ENCODE data around the gene PTPRF.

Gene PTPRF

DNA sequence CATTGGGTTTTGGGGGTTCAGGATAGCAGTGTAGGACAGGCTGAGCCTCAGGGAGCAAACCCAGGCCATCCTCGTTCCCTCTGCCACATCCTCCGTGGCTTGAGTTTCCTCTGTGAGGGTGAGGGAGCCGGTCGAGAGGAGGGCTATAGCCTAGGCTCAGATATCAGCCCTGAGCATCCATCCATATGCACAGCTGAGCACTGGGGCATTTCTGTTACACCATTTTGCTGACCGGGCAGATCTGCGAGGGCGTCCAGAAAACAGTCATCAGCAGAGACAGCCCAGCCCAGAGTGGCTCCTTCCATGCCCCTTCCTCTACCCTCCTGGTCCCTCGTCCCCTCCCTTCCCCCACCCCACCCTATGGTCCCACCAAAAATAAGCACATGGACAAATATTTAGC lies 53.5 kb downstream of the PTPRF start:
- FAIRE-seq: no peak

DNA sequence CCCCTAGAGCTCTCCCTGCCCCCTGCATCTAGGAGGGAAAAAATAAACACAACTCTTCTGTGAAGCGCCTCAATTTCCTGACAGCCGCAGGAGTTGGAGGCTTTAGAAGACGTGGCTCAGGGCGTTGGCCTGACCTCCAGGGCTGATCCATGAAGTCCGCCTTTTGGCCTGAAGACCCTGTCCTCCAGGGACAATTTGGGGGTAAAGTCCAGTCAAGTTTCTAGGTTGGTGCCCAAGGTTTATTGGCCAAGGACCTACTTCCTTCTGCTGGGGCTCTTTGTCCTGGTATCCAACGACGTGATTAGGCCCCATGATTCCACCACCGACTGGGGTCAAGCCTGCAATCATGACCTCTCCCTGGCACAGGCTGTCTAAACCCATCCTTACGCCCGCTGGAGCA lies 54.9 kb downstream of the PTPRF start:
- FAIRE-seq: no peak

DNA sequence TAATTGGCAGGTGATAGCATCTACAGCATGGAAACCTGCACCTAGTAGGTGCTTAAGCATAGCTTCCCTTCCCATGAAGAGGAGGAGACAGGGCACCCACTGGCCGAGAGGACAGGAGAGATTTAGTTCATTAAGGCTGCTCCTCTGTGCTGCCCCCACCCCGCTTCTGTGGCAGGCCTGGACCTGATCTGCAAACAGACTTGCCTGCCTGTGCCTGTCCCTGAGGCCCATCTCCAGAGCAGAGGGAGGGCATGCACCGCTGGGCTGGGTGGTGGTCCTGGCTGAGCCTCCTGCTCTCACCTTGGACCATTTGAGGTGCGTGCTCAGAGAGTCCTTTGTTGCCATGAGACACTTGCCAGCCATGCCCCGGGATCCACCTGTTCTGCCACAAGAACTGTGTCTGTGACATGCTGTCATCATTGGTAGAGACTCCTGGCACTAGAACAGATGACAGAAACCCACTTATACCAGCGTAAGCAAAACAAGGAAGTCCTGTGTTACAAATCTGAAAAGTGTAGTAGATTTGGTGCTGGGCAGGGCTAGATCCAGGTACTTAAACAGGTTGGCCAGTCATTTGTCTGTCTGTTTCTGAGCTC lies 55.6 kb downstream of the PTPRF start:
- FAIRE-seq: no peak

DNA sequence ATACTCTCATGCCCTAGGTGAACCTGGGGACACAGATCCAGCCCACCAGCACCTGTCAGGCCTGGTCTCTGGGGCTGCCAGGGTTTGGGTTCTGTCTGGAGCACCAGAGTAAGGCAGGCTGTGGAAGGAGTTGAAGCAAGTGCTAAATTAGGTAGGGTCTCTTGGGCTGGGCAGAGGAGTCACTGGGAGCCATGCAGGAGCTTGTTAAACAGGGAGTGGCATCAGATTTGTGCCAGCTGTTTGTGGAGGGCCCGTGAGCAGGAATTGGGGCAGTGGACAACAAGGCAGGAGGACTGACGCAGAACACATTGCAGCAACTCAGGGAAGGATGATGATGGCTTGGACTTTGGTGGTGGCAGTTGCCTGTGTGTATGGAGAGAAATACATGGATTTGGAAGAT lies 56.3 kb downstream of the PTPRF start:
- no peak for FAIRE-seq

DNA sequence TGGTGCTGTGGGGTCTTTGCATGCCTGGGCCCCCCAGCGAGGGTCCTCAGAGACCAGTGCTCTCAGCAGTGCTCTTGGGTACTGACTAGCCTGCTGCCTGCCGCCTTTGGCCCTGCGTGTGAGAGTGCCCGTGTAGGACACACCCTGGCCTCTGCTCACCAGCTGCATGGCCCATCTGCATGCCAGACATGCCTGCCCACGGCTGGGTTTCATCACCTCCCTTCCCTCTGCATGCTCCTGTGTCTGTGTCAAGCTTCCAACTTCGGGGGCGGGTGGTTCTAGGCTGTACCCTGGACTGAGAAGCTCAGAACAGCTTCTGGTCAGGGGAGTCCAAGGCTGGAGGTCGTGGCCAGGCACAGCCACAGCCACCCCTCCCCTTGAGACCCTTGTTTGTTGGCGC lies 56.9 kb downstream of the PTPRF start:
- FAIRE-seq: no peak

DNA sequence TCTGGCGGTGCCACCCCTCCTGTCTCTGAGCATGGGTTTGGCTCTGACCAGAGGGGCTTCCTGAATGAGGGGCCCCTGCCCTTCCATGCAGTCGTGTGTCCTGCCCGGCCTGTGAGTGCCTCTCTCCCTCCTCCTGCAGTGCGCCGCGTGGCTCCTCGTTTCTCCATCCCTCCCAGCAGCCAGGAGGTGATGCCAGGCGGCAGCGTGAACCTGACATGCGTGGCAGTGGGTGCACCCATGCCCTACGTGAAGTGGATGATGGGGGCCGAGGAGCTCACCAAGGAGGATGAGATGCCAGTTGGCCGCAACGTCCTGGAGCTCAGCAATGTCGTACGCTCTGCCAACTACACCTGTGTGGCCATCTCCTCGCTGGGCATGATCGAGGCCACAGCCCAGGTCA lies 57.9 kb downstream of the PTPRF start:
- no peak for FAIRE-seq

DNA sequence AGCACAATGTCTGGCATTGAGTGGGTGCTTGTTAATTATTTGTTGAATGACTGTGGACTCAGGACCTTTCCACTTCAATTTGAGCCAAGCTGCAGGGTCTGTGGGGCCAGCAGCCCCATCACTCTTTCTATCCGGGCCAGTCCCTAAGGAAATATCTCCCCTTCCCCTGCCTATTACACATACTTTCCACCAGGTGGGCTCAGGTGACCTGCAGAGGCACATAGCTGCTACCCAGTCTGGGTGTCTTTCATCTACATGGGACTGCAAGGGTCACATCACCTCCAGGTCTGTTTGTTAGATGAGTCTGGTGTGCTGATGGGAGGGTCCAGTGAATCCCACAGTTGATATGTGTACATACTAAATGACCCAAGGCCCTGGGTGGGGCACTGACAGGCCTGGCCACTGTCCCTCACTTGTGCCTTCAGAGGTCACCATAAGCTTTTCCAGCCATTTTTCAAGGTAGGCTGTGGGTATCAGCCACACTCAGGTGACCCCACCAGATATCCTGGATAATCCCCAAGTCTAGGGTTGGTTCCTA lies 59.8 kb downstream of the PTPRF start:
- no peak for FAIRE-seq

DNA sequence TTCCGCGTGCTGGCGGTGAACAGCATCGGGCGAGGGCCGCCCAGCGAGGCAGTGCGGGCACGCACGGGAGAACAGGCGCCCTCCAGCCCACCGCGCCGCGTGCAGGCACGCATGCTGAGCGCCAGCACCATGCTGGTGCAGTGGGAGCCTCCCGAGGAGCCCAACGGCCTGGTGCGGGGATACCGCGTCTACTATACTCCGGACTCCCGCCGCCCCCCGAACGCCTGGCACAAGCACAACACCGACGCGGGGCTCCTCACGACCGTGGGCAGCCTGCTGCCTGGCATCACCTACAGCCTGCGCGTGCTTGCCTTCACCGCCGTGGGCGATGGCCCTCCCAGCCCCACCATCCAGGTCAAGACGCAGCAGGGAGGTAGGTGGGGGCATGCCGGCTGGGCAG lies 60.5 kb downstream of the PTPRF start:
- FAIRE-seq: no peak

DNA sequence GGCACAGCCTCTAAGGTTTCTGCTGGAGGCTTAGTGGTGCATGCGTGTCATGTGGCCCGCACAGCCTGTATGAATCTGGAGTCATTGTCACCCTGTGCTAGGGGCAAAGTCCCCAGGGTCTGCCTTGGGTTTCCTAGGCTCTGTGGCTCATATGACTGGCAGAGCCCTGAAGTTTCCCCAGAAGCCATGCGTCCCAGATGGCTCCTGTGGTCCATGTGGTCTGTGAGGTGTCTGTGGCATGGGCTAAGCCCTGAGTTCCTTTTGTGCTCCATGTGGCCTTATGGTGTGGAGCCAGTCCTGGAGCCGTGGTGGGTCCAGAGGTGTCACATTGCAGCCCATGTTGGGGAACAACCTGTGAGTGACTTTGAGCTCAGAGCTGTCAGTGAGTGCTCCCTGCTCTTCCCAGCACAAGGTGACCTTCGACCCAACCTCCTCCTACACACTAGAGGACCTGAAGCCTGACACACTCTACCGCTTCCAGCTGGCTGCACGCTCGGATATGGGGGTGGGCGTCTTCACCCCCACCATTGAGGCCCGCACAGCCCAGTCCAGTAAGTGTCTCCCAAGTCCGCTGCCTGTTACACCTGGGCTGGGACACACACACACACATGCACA lies 61.5 kb downstream of the PTPRF start:
- FAIRE-seq: no peak

DNA sequence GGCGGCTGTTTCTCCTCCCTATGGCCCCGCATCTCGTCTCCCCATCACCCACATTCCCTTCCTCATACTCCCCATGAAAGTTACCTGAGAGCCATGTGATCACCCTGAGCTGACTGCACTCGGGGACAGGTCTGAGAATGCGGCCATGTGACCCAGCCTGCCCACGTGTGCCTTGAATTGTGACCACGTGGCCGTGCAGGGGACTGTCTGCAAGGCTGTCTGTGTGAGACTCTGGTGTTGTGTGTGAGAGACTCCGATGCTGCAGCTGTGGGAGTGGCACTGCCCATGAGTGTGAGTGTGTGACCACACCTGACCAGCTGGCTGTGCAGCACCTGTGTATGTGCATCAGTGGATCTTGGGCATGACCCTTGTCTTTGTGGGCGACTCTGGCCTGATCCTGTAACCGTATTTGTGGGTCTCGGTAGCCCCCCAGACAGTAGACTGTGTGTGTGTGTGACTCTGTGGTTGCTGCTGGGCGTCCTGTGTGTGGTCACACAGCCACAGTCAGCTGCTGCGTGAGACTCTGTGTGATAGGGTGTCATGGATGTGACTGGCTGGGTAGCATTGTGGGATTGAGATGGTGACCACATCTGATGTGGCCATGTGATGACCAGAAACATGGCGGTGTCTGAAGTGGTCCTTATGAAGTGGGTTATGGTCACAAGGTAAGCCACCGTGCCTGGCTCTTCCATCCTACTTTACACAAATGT lies 62.4 kb downstream of the PTPRF start:
- FAIRE-seq: no peak

DNA sequence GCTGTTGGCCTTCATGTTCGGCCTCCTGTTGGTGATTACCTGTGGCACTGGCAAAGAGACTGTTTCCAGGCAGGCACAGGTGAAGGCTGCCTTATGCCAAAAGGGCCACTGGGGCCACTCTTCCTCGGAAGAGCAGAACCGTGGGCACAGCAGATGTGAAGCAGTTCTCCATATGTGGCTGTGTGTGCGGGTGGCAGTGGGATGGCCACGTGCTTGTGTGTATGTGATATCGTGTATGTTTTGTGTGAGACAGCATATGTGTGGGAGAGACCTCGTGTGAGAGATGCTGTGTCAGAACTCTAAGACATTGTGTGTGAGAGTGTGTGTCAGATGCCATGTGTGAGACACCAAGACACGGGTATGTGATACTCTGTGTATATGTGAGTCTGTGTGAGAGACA lies 65.9 kb downstream of the PTPRF start:
- no peak for FAIRE-seq

DNA sequence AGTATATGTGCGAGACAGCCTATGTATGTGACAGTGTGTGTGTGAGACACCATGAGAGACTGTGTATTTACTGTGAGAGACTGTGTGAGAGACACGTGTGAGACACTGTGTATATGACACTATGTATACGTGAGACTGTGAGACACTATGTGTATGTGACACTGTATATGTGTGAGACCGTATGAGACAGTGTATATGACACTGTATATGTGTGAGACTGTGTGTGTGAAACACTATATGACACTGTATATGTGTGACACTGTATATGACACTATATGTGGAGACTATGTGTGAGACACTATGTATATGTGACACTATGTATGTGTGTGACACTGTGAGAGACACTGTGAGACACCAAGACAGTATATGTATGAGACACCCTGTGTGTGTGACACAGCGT lies 66.3 kb downstream of the PTPRF start:
- FAIRE-seq: no peak

DNA sequence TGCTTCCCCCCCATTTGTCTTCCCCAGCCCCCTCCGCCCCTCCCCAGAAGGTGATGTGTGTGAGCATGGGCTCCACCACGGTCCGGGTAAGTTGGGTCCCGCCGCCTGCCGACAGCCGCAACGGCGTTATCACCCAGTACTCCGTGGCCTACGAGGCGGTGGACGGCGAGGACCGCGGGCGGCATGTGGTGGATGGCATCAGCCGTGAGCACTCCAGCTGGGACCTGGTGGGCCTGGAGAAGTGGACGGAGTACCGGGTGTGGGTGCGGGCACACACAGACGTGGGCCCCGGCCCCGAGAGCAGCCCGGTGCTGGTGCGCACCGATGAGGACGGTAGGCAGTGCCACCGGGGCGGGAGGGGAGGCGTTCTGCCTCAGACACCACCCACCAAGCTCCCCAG lies 67.0 kb downstream of the PTPRF start:
- no peak for FAIRE-seq

DNA sequence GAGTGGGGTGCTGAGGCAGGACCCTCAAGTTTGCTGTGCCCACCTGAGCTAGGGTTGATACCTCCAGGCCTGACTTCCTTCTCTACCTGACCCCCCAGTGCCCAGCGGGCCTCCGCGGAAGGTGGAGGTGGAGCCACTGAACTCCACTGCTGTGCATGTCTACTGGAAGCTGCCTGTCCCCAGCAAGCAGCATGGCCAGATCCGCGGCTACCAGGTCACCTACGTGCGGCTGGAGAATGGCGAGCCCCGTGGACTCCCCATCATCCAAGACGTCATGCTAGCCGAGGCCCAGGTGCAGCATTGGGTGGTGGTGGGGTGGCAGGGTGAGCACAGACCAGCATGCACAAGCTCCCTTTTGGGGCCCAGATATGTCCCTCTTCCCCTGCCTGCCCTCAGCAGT lies 67.9 kb downstream of the PTPRF start:
- no peak for FAIRE-seq

DNA sequence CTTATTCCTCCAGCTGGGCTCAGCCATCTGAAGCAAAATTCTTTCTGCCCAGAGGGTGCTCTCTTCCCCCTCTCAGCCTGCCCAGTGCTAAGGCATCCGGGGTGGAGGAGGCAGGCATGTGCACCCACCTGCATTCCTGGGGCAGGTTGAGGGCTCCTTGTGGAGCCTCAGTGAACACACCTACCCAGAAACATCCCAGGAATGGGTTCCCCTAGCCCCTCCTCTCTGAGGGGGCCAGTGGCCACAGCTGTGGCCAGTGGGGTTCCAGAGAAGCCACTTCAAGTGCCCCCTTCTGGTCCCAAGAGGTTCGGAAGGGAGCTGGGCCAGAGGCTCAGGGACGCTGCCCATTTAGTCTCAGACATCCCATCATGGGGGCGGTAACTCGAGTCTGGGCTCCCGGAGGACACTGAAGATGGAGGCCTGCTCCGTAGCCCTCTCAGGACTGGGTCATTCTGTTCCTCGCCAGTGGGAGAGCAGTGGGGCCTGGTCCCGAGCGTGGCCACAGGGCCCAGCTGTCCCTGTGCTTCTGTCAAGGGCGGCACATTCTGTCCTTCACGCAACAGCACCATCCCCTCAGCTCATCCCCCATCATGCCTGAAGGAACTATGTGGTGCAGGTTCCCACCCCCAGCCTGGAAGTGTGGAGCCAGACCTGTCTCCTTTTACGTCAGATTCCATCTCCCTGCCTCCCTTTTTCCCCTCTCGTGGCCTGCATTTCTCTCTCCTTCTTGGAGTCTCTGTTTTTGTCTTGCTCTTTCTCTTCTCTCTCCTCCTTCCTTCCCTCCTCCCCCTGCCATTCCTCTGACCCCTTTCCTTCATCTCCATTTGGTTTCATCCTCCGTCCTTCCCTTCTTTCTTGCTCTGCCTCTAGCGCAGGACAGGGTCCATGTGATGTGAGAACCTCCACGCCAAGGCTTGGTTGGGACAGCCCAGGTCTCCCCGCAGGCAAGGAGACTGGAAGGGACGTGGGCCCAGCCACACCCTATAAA lies 69.6 kb downstream of the PTPRF start:
- no peak for FAIRE-seq

DNA sequence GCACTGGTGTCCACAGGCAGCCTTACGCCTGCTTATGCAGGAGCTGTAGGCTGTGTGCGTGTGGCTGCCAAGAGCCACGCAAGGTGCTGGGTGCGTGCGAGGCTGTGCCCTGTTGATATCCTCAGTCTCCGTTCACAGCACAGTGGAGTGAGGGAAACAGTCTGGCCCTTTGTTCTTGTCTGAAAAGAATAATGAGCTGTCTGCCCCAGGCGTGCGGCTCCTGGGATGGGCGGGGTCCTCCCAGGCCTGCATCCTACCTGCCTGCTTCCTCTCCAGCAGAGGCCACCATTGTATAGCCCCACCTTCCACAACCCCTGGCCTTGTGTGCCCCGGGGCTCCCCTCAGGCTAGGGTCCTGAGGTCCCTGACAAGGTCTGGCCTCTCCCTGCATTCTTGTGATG lies 72.3 kb downstream of the PTPRF start:
- no peak for FAIRE-seq

DNA sequence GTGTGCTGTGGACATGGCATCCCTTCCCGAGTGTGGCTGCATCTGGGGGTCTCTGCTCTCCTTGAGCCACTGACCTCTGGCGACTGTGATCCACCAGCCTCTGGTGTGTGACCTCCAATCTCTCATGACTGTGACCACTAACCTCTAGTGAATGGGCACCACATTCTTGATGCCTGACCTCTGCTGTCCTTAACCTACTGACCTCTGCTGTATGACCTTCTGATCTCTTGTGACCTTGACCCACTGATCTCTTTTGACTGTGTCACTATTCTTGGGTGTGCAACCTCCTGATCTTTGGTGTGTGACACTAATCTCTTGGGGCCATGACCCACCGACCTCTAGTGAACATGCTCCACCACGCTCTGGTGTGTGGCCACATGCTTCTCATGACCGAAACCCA lies 73.5 kb downstream of the PTPRF start:
- FAIRE-seq: no peak

DNA sequence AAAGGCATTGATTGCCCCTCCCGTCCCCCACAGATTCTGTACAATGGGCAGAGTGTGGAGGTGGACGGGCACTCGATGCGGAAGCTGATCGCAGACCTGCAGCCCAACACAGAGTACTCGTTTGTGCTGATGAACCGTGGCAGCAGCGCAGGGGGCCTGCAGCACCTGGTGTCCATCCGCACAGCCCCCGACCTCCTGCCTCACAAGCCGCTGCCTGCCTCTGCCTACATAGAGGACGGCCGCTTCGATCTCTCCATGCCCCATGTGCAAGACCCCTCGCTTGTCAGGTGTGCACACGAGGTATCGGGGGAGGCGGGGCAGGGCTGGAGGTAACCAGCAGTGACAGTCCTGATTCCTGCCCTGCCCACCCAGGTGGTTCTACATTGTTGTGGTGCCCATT lies 74.5 kb downstream of the PTPRF start:
- FAIRE-seq: no peak

DNA sequence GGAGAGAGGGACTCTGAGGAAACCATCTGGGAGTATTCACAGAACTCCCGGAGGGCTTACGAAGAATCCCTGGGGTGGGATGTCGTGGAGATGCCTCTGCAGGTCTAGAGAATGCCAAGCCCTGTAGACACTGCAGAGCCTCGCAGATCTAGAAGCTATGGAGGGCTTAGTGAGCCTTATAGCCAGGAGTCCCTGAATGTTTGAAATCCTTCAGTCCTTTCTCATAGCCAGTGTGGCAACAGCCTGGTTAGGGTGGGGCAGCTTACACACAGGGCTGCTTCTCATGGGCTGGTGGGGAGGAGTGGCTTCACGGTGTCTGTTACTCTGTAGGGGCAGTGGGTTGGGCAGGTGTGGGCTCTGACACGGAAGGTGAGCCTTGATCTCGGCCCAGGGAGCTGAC lies 75.1 kb downstream of the PTPRF start:
- no peak for FAIRE-seq

DNA sequence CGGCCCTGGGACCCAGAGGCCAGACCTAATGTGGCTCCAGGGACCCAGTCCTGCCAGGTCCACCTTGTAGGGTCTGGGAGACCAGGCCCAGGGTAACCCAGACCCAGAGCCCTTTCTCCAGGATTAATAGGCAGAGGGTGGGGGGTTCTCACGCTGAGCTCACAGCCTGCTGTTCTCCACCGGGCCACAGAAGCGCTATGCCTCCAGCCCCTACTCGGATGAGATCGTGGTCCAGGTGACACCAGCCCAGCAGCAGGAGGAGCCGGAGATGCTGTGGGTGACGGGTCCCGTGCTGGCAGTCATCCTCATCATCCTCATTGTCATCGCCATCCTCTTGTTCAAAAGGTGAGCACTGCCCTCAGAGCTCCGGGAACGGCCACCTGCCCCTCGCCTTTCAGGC lies 75.9 kb downstream of the PTPRF start:
- no peak for FAIRE-seq

DNA sequence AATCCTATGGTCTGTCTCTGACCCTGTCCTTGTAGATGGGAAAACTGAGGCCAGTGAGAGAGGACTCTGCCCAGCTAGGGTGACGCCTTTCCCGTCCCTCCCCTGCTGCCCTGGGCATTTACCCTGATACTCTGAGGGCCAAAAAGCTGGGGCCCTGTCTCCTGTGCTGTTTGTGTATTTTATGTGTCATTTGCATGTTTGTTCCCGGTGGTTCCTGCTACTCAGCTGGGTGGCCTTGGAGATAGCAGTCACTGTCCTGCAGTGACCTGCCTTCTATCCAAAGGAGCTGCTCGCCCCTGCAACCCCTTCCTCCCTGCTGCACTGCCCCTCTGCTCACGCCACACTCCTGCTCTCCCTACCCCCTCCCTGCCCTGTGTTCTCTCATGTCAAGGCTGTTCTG lies 78.1 kb downstream of the PTPRF start:
- no peak for FAIRE-seq

DNA sequence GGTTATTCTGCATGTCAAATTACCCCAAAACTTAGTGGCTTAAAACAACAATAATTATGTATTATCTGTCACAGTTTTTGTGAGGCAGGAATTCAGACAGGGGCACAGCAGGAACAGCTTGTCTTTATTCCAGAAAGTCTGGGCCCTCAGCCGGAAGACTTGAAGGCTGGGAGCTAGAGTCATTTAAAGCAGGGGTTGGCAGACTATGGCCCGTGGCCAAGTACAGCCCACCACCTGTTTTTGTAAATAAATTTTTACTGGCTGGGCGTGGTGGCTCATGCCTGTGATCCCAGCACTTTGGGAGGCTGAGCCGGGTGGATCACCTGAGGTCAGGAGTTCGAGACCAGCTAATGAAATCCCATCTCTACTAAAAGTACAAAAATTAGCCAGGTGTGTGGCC lies 79.7 kb downstream of the PTPRF start:
- no peak for FAIRE-seq

DNA sequence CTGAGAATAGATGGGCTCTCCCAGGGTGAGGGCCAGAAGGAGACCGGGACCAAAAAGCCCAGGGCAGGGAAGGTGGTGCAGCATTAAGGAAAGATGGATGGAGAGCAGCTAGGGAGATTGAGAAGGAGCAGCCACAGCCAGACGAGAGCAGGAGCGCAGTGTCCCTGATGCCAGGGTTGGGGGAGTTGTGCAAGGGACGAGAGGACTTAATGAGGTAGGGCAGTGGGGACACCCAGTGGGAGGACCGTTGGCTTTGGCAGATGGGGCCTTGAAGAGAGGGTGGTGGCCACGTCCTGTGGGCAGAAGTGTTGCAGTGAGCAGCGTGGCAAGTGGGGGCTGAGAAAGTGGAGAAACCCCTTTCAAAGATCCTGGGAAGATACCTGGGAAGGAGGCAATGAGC lies 81.3 kb downstream of the PTPRF start:
- no peak for FAIRE-seq
